ENCODE data around the gene TMX4.

Gene TMX4

GRCh38 chr20:8018958-8019245 lies 659 bp downstream of the TMX4 start:
- peak; percentile 21 to 88 for DNase-seq

GRCh38 chr20:8012724-8013123 lies 6.8 kb downstream of the TMX4 start:
- DNase-seq: no peak

GRCh38 chr20:8008733-8009132 lies 10.8 kb downstream of the TMX4 start:
- no peak for DNase-seq

GRCh38 chr20:8007490-8007889 lies 12.1 kb downstream of the TMX4 start:
- no peak for DNase-seq

GRCh38 chr20:8005575-8006366 lies 13.8 kb downstream of the TMX4 start:
- DNase-seq: no peak

- no peak for DNase-seq
Observed at GRCh38 chr20:8005033-8005432, 14.5 kb downstream of the TMX4 start.

GRCh38 chr20:8002056-8002455 lies 17.5 kb downstream of the TMX4 start:
- no peak for DNase-seq

- no peak for DNase-seq
Observed at GRCh38 chr20:8000796-8001195, 18.8 kb downstream of the TMX4 start.

GRCh38 chr20:7996898-7997297 lies 22.7 kb downstream of the TMX4 start:
- no peak for DNase-seq

GRCh38 chr20:7994809-7995208 lies 24.8 kb downstream of the TMX4 start:
- no peak for DNase-seq

GRCh38 chr20:7993703-7994102 lies 25.9 kb downstream of the TMX4 start:
- DNase-seq: no peak

GRCh38 chr20:7993238-7993637 lies 26.3 kb downstream of the TMX4 start:
- DNase-seq: no peak

- DNase-seq: no peak
Observed at GRCh38 chr20:7990385-7990784, 29.2 kb downstream of the TMX4 start.

- DNase-seq: no peak
Observed at GRCh38 chr20:7989379-7989778, 30.2 kb downstream of the TMX4 start.

GRCh38 chr20:7985916-7986315 lies 33.6 kb downstream of the TMX4 start:
- no peak for DNase-seq

GRCh38 chr20:7984192-7984591 lies 35.4 kb downstream of the TMX4 start:
- DNase-seq: no peak

GRCh38 chr20:7981374-7981773 lies 38.2 kb downstream of the TMX4 start:
- DNase-seq: no peak

- no peak for DNase-seq
Observed at GRCh38 chr20:7980332-7981046, 39.1 kb downstream of the TMX4 start.

GRCh38 chr20:7977709-7978108 lies 41.9 kb downstream of the TMX4 start:
- no peak for DNase-seq

- DNase-seq: no peak
Observed at GRCh38 chr20:7975851-7976414, 43.6 kb downstream of the TMX4 start.

GRCh38 chr20:7974785-7975435 lies 44.7 kb downstream of the TMX4 start:
- no peak for DNase-seq

- no peak for DNase-seq
Observed at GRCh38 chr20:7971536-7972280, 47.9 kb downstream of the TMX4 start.

- no peak for DNase-seq
Observed at GRCh38 chr20:7967199-7967844, 52.2 kb downstream of the TMX4 start.
